ENCODE data around the gene S100Z.
"Not testable (repeated sequence)": the region's sequence is repeated elsewhere in the genome, so short reads cannot be mapped to it uniquely, and the experiment has no call there.

The S100Z gene

DNA sequence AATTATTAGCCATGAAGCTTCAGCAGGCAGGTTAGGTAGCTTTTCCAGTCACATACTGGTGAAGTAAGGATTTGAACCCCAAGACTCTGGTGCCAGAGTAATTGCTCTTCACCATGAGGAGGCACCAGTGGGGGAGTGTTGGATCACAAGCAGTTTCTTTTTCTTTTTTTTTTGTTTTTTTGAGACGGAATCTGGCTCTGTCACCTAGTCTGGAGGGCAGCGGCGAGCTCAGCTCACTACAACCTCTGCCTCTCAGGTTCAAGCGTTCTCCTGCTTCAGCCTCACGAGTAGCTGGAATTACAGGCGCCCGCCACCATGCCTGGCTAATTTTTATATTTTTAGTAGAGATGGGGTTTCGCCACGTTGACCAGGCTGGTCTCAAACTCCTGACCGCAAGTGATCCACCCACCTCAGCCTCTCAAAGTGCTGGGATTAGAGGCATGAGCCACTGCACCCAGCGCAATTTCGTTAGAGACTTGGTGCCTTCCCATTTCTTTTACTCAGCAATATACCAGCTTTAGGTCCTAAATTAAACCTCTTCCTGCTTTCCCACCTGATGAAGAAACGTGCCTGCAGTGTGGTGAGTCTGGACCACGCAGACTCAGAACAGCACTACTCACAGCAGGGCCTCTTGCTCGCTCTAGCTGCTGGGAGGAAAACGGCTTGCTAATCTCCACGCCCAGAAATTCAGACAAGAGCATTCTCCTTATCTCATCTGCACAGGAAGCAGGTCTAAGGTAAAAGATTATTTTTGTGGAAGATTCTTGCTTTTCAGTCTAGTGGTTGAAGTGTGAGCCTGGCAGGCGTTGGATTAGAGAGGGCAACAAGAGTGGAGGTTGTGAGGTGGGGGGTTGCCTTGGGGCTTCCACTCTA is at the start of gene S100Z:
S100Z (plus strand) TSS at position 596 of the 873 bp plus-strand sequence. CDS start 25,346 bp downstream, outside the sequence.
- DNase-seq, result no peak

DNA sequence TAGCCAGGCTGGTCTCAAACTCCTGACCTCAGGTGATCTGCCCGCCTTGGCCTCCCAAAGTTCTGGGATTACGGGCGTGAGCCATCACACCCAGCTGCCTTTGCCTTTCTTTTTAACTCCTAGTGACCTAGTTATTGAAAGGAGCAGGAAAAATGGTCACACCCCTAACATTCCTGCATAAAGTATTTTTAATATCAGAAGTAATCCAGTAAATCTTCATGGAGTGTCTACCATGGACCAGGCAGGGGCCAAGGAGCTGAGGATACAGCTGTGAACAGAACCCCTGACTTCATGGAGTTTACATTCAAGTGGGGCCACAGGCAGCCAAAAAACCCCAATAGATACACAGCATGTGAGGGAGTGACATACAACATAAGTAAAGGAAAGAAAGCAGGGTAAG is 49.2 kb upstream of the S100Z start:
- DNase-seq, result no peak

DNA sequence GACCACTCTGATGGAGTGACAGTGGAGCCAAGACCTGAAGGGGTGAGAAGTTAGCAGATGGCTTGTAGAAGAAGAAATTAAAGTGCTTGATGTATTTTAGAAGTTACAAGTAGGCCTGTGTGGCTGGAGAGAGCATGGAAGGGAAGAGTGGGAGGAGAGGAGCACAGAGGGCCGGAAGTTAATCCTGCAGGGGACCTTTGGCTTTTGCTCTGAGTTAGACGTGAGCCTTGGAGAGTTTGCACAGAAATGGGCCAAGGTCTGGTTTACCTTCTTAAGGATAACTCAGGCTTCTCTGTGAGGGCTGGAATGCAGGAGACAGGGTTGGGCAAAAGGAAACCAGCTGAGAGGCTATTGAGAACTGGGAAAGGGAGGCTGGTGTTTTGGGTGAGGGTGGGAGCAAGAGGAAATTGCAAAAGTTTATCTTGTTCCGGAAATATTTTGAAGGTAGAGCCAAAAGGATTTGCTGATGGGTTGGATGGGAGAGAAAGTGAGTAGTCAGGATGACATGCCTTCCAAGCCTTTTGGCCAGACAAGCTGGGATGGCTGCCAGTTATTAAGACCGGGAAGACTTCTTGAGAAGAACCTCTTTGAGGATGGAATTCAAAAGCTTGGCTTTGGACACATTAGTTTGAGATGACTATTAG is 48.5 kb upstream of the S100Z start:
- no peak for DNase-seq

DNA sequence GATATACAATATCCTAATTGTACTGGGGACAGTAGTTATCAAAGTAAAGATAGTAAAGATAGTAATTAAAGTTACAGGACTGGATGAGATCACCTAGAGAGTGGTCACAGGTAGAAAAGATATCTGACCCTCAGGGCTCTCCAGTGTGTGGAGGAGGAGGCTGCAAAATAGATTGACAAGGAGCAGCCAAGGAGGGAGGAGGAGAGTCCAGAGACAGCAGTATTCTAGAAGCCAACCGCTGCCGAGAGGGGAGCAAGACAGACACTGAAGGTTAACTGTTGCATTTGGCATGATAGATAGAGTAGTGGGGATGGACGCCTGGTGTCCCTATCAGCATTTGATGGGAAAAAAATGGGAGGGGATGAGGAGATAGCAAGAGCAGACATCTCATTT is 48.0 kb upstream of the S100Z start:
- no peak for DNase-seq

DNA sequence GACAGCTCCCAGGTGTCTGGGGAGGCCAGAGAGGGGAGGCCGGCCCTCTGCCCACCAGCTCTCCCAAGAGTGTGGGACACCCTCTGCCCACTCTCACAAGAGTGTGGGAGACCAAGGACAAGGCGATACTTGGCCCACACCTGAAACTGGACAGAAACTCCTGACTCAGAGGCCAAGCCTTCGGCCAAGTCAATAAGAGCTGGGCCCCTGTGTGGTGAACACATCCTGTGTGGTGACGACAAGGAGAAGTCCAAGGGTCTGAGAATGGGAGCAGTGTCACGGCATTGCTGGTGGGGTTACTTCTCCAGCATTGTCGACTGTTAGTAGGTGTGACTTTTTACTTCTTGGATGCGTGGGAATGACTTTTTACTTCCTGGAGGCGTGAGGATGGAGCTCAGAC is 45.5 kb upstream of the S100Z start:
- DNase-seq, result no peak

DNA sequence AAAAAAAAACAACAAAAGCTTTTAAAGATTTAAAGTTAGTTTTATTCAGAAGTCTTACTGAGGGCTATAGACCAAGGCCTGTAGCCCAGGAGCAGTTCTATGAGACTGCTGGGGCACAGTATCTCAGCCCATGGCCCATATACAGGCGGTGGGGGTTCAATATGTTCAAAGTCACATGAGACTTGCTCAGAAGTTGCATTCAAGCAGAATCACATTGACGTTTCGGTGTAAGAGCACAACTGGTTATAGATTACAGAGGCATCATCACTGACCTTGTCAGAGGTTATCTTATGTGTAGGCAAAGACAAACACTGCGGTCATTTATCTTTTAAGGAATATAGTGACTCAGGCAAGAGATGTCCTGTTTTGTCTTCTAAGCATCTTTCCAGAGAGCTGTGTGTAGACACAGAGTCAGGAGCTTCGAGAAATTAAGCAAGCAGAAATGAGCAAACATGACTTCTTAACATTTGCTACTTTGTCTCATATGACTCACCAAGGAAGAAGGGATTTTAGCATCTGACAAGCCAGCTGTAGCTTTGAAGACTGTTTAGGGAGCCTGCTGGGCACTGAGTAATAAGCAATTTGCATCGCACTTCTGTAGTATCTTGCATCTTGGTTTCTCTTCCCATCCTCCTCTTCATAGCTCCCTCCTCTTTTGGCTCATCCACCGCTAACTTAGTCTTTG is 43.9 kb upstream of the S100Z start:
- peak; percentile 98 for DNase-seq

DNA sequence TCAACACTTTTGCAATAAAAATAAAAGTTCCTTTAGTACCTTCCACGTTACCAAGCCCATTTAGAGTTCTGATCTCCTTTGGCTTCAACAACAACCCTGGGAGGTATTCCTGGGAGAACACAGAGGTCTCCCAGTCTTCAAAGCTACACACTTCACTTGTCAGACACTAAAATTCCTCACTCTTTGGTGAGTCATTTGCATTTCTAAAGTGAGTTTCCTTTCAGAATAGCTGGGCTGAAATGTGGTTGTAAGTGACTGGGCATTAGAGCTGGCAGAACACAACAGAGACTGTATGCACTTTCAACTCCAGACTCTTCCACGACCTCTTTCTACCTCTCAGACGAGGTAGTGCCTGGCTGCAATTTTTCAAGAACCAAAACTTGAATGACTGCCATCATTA is 42.5 kb upstream of the S100Z start:
- DNase-seq, result peak; percentile 95

DNA sequence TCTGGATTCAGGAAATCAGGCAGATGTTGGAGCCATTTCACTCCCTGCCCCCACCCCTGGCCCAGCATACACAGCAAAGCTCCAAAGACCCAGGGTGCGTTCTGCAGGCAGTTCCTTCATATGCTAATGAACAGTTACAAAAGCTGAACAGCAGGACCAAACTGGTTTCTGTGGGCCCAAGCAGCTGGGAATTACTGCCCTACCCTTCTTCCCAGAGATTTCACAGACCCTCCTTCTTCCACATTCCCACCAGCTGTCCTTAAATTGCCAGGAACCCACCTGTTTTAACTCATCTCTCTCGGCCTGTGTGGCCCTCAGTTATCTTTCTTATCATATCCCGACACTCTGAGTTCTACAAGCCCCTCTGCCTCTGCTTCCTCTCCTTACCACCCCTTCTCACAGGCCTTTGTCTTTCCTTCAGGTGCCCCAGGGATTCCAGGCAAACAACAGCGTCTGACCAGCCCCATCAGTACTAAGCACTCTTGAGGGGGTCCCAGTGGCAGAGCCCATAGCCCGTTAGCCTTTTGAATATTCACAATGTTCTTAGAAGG is 41.6 kb upstream of the S100Z start:
- DNase-seq, result no peak

DNA sequence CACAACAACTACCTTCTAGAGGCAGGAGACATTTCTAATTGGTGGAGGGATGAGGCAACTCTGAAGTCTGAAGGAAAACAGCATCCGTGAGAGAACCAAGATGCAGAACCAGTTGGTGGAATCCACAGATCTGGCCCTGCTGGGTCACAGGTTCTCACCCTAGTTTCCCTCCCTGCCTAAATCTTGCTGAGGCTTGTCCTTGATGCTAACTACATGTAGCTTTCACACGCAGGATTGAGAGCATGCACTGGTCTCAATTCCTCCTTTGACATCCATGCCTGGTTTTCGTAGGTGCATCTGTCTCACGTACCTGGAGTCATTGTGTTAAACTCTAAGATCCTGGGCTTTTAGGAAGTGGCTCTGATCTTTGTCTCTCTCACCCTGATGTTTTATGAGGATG is 40.7 kb upstream of the S100Z start:
- no peak for DNase-seq

DNA sequence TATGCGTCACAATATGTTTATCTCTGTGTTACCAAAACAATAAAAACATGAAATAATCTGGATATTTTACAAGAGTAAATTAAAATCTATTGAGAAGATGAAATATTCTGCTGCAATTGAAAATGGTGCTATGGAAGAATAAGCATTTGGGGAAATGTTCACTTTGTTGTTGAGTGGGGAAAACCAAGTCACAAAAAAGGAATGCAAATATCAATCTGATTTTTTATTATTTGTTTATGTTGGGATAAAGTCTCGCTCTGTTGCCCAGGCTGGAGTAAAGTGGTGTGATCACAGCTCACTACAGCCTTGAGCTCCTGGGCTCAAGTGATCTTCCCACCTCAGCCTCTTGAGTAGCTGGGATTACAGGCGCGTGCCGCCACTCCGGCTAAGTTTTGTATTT is 39.6 kb upstream of the S100Z start:
- DNase-seq, result no peak

DNA sequence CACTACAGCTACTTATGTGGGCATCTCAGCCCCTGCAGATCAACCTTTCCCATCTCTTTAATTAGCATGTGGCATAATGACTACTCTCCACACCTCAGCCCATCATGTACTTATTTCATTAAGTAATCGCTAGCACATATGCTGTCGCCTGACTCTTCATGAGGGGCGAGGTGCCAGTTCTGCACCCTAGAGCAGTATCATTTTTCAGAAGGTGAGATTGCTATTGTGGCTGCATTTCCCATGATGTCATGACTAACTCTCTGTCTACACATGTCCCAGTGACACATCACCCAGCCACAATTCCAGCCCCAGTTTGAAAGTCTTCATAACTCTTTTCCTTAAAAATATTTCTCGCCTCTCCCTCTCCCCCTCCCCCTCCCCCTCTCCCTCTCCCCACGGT is 38.6 kb upstream of the S100Z start:
- DNase-seq, result no peak

DNA sequence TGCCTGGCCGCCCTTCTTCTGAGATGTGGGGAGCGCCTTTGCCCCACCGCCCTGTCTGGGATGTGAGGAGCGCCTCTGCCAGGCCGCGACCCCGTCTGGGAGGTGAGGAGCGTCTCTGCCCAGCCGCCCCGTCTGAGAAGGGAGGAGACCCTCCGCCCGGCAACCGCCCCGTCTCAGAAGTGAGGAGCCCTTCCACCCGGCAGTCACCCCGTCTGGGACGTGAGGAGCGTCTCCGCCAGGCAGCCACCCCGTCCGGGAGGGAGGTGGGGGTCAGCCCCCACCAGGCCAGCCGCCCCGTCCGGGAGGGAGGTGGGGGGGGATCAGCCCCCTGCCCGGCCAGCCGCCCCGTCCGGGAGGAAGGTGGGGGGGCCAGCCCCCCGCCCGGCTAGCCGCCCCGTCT is 37.6 kb upstream of the S100Z start:
- DNase-seq, result not testable (repeated sequence)

DNA sequence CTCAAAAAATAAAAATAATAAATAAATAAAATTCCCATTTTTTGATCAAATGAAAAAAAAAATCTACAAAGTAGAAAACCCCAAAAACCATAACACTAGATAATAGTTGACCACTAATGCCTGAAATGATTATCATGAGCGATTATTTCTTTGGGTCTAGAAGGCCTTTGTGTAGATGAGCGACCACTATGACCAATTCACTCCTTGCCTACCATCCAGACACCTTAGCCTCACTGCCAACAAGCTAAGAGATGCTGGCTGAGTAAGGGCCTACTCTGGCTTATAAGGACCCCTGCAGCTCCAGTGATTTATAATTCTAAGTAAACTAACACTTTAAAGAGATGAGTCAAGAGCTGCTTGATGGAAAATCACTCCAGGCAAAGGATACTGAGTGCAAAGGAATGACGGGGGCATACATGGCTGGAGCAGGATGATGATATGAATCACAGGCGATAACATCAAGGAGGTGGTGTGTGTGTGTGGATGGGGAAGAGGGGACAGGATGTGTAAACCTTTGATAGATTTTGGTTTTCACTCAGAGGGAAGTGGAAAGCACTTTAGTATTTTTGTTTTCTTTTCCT is 35.7 kb upstream of the S100Z start:
- DNase-seq, result peak; percentile 92

DNA sequence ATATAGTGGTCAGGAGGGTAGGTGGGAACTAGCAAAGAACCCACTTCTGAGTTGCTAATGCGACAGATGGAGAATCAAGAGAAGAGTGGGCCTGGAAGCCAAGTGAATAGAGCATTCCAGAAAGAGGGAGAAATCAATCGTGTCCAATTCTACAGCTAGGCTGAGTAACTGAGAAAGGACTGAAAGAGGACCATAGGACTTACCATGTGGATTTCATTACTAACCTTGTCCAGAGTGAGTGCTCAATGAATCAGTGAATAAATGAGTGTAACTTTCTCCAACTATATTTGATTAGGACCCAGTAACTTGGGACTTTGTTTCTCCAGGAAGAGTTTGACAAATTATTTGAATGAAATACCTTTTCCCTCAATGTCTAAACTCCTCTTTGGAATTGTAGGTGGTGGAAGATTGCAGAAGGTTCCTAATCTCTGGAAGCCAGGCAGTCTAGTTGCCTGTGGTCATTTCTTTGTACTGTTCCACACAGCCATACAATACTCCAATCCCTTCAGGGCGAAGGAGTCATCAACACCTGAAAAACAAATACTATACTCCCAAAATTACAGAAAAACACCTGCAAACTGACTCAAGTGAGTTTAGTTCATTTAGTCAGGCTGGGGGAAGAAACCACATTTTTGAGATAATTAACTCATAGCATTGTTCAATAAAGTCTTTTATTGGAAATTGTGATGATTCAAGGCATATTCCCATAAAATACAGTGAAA is 33.5 kb upstream of the S100Z start:
- no peak for DNase-seq

DNA sequence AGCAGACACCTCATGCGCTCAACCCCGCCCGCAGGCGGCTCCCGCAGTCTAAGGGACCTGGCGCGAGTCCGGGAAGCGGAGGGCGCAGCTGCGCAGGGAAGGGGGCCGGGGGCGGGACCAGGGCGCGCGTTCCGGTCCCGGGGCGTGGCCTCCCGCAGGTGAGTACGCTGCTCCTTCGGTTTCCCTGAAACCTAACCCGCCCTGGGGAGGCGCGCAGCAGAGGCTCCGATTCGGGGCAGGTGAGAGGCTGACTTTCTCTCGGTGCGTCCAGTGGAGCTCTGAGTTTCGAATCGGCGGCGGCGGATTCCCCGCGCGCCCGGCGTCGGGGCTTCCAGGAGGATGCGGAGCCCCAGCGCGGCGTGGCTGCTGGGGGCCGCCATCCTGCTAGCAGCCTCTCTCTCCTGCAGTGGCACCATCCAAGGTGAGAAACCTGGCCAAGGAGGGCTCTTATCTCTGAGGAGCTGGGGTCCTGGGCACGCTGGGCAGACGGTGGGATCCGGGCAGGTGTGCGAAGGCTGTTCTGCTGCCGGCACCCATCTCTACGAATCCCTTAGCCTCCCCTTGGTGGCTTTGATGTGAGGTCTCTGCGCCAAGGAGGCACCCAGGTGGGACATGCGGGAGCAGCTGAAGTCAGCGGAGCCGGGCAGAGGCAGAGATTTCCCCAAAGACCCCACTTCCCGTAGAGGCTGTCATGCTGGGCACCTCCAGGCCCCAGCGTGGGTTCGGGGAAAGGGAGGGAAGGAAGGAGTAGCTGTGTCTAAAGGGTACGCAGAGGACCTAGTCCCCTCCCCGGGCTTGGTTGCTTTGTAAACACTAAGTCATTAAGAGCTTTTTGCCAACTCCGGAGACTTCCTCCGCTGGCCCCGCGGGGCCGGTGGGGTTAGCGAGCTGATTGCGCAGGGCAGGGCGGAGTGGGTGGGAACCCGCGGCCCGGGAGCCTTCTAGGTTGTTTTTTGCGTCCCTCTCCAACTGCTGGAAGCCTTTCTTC is 30.7 kb upstream of the S100Z start, which contains the start of gene F2RL1:
F2RL1 (plus strand) TSS at position 187 of the 988 bp plus-strand sequence; CDS start at position 340, 153 bp downstream.
- peak; percentile 82 for DNase-seq

DNA sequence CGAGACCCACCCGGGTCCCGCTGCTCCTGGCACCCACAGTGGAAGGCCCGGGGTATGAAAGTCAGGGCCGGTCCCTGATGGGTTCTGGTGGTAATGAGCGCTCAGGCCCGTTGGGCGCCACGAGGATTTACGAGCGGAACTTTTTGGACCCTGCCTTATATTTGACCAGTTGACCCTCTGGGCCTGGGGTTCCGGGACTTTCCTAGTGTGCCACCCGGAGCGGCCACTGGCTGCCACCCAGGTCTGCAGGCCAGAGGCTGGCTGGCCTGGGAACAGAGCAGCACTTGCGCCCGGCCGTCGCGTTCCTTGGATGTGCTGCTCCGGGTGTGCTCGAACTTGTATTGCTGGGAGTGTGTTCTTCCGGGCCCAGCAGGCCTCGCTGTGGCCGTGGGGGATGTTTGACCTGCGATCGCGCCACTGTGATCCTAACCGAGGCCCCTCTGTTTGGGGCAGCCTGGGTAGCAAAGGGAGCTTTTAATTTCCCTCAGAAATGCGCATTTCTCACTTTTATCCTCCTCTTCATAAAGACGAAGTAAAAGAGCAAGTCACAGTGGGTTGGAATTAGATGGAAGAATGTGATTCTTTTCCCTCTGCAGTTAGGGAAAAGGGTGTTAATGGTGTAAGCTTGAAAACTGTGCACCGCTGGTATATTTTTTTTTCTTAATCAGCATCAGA is 29.8 kb upstream of the S100Z start:
- DNase-seq, result no peak

DNA sequence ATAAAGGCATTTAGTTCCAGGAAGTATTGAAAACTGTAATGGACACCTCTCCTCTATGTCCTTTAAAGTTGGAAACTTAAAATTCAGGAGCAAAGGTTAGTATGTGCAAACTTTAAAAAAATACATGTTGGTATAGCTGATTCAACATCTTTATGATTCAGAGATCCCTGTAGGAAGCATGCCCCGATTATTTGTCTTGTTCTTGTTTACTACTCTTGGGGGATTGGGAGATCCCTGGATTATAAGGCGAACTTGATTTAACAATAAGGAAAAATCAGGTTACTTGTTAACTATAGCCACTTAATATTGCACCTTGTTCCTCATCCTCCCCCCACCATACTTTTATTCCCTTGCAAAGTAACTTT is 29.3 kb upstream of the S100Z start:
- DNase-seq, result no peak

DNA sequence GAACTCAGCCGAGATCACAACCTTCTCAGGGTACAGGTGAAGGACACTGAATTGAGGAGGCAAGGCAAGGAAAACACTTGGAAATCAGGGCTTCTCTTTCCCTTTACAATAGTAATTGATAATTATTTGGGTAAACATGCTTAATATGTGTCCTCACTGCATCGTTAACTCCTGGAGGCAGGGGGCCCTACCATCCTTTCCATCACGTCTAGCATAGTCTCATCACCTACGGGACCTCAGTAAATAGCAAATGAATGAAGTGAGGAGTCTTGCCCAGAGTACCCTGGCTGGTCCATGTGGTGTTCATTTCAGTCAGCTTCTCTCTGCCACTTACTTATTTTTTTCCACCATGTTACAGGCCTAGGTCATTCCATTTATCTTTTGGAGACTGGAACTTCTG is 28.7 kb upstream of the S100Z start:
- no peak for DNase-seq

DNA sequence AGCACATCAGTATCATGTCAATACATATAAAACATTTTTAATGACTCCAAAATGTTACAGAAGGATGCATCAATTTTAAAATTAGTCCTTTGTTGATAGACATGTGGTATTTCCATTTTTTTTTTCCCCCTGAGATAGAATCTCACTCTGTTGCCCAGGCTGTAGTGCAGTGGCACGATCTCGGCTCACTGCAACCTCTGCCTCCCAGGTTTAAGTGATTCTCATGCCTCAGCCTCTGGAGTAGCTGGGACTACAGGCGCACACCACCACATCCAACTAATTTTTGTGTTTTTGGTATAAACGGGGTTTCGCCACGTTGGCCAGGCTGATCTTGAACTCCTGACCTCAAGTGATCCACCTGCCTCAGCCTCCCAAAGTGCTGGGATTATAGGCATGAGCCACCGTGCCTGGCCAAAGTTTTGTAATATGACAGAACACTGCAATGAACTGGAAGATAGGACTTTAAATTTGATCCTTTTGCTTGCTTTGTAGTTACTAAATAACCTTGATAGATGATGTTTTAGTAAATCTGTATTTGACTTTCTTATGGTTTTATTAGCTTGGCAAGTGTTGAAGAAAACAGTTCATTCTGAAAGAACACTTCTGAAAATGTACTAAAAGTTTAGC is 27.6 kb upstream of the S100Z start:
- DNase-seq, result not testable (repeated sequence)

DNA sequence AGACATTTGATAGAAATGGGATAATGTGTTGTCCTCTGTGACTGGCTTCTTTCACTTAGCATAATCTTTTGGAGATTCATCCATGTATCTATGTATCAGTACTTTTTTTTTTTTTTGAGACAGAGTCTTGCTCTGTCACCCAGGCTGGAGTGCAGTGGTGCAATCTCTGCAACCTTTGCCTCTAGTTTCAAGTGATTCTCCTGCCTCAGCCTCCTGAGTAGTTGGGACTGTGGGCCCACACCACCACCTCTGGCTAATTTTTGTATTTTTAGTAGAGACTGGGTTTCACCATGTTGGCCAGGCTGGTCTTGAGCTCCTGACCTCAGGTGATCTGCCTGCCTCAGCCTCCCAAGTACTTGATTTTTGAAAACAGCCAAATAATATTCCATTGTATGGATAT is 23.4 kb upstream of the S100Z start:
- not testable (repeated sequence) for DNase-seq
